ENCODE measurements around the gene KDM6A.
"Not testable (repeated sequence)": the region's sequence is repeated elsewhere in the genome, so short reads cannot be mapped to it uniquely, and the experiment has no call there.

Gene KDM6A

DNA sequence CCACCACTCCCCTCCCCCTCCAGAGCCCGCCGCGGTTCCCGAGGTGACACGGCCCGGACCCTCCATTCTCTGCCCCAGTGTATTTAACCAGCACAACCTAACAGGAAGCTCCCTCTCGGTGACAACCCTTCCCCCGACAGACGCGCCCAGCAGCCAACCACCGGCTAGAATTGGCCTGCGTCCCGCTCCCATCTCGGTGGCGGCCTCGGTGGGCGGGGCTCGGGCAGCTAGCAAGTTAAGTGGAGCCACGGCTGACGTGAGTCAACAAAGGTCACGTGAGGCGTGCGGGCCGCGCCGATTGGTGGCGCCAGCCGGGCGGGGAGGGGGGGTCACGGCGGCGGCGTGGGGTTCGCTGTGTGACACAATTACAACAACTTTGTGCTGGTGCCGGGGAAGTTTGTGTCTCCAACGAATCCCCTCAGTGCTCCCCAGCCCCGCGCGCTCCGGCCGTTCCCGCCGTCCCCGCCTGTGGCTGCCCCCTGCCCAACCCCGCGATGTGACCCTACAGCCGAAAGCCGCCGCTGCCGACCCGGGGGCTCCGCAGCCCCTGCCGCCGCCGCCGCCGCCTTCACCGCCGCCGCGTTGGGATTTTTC is at the start of gene KDM6A:
Gene KDM6A (plus strand): TSS at position 368 of the 594 bp plus-strand sequence. CDS start 364 bp downstream, outside the sequence.
- DNase-seq: peak; percentile 94

DNA sequence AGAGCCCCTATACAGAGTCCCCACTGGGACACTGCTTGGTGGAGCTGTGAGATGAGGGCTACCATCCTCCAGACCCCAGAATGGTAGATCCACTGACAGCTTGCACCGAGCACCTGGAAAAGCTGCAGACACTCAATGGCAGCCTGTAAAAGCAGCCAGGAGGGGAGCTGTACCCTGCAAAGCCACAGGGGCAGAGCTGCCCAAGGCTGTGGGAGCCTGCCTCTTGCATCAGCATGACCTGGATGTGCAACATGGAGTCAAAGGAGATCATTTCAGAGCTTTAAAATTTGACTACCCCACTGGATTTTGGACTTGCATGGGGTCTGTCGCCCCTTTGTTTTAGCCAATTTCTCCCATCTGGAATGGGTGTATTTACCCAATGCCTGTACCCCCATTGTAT is 49.8 kb upstream of the KDM6A start:
- not testable (repeated sequence) for DNase-seq

DNA sequence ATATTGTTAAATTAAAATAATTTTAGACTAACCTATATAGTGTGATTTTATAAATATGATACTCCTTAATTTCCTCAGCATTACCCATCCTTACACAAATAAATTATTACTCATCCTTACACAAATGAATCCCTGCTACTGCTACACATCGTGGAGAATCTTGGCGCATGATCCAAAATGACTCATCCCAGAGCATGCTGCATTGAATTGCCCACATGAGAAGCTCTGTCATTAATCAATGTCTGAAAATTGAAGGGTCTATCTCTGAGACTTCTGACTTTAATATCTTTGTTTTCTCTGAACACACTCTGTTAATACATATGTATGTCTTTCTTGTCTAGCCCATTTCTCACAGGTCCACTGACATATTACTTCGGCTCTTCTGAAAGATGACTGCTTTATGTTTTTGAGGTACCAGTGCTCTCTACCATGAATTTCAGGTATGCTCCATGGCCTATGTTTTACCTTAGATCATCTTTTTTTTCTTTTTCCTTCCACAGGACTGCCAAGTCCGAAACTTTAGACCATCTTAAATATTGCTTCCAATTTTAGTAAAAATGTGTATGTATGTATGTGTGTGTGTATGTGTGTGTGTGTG is 44.9 kb upstream of the KDM6A start:
- no peak for DNase-seq

DNA sequence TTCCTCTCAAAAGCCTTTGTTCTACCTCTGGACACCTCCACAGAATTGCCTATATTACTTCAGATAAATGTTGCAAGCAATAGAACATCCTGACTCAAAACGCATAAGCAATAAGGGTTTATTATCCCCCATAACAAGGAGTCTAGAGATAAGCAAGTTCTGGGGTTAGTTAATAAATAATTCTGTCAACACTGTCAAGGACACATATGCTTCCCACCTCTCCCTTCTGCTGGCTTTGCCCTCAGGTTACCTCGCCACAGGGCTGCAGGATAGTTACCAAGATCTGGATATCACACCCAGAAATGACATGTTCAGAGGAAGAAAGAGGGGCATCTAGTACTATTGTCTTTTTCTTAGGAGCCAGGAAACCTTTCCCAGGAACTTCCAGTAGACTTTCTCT is 43.2 kb upstream of the KDM6A start:
- DNase-seq: no peak

DNA sequence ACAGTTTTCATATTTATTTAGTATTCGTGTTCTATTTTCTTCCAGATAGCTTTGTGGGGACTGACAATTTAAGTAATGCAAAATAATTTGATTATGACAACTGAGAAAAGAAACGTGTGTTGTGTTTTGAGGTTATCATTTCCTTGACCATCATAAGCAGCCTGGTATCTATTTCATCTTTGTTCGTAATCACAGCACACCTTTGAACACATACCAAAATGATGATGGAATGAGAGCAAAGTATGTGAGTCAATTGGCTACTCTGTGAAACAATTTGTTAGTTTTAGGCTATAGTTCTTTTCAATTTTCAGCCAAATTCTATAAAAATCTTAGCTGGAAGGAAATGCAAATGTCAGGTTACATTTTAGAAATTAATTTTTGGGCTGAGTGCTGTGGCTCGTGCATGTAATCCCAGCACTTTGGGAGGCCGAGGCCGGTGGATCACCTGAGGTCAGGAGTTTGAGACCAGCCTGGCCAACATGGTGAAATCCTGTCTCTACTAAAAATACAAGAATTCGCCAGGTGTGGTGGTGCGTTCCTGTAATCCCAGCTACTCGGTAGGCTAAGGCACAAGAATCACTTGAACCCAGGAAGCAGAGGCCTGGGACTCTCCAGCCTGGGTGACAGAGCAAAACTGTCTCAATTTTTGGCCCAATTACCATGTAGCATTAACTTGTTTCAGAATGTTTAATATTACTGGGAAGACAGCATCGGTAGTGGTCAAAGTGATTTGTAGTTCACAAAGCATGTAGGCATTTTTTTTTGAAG is 30.3 kb upstream of the KDM6A start:
- no peak for DNase-seq

DNA sequence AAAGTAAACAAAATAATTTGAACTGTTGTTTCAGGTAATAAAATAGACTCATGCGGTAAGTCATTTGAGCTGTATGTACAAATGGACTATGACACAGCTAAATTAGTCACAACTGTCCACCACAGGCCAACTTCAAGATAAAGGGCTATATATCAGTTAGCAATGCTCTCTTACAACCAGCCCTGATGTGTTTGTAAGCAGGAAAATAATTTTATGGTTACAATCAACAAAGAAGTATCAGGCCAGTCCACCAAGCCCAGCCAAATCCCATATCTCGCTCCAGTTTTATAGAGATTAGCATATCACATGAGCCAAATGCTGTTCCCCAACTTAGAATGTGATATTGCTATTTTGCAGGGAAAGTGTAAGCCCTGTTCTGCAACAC is 29.7 kb upstream of the KDM6A start:
- DNase-seq: no peak

DNA sequence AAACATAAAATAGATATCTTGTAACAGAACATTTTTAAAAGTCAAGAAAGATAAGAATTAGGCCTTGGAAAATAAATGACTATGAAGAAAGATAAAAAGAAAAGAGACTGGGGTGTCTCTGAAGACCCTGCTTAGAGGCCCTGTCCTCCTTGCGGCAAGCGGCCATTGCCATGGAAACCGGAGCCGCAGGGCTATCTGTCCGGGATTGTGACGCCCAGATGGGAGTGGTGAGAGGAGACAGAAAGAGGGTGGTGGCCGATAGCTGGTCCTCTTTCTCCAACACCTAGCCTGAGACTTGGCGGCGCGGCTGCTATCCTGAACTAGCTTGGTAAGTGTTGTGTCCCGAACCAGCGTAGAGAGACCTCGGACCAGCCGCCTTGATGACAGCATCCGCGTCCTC is 29.2 kb upstream of the KDM6A start, which contains the start of gene DUSP21:
Gene DUSP21 (plus strand): TSS at position 269 of the 400 bp plus-strand sequence. CDS start 112 bp downstream, at position 381.
- no peak for DNase-seq

DNA sequence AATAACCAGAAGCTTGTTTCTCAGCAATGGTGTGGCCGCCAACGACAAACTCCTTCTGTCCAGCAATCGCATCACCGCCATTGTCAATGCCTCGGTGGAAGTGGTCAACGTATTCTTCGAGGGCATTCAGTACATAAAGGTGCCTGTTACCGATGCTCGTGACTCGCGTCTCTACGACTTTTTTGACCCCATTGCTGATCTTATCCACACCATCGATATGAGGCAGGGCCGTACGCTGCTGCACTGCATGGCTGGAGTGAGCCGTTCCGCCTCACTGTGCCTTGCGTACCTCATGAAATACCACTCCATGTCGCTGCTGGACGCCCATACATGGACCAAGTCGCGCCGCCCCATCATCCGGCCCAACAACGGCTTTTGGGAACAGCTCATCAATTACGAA is 28.8 kb upstream of the KDM6A start:
- no peak for DNase-seq

DNA sequence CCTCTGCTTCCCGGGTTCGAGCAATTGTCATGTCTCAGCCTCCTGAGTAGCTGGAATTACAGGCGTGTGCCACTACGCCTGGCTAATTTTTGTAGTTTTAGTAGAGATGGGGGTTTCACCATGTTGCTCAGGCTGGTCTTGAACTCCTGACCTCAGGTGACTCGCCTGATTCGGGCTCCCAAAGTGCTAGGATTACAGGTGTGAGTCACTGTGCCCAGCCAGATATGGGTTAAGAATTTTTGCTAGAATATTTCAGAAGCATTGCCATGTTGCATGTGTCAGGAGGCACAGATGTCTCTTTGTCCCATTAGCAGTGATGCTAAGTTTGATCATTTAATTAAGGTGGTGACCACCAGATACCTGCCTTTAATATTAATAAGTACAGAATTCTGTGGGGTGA is 22.1 kb upstream of the KDM6A start:
- not testable (repeated sequence) for DNase-seq

DNA sequence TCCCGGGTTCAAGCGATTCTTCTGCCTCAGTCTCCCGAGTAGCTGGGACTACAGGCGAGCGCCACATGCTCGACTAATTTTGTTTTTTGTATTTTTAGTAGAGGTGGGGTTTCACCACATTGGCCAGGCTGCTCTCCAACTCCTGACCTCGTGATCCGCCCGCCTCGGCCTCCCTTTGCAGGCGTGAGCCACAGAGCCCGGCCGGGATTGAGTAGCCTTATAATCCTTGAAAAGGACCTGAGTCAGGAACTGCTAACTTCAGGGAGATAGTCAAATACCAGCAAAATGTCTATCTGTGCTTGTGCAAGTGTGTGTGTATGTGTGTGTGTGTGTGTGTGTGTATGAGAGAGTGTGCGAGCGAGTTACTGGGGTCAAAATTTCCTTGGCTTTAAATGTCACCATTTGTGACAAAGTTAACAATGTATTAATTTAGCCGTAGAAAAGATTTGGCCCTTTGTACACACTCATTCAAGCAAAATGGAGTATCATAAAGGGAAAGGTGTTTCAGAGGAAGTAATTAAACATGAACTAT is 1.8 kb upstream of the KDM6A start:
- no peak for DNase-seq

DNA sequence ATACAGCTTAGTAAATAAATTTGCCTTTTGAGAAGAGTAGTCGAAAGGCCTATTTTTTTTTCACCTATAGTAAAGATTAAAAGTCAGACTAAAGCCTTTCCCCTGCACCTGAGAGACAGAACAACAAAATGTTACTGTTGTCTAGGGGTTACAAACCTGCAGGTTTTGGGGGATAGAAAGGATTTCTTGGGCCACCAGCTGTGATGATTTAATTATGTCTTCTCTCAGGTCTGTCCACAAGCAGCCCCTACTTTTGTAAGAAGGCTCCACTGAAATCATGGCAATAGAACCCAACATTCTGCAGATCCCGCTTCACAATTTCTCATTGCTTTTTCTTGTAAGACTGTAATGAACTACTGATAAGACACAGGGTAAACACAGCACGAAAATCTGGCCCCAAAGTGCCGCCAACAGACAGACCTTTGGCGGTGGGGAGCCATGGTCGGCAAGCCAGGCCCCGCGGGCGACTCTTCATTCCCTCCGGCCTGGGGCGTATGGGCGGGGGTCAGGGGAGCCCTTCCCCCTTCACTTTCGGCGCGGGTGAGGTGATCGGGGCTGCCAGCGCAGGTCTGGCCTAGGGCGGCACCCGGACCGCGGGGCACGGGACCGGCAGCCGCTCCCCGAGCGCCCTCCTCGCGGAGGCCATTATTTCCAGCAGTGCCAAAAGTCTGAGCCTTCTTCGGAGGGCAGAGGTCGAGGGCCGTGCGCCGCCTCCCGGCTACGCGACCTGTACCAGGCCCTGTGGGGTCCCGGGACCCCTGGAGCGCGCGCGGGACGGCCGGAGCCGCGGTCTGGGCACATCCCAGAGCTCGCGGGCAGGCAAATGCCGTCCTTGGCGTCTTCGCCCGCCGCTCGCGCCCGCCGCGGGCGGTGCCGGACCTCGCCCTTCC is 812 bp upstream of the KDM6A start:
- DNase-seq: peak; percentile 15

DNA sequence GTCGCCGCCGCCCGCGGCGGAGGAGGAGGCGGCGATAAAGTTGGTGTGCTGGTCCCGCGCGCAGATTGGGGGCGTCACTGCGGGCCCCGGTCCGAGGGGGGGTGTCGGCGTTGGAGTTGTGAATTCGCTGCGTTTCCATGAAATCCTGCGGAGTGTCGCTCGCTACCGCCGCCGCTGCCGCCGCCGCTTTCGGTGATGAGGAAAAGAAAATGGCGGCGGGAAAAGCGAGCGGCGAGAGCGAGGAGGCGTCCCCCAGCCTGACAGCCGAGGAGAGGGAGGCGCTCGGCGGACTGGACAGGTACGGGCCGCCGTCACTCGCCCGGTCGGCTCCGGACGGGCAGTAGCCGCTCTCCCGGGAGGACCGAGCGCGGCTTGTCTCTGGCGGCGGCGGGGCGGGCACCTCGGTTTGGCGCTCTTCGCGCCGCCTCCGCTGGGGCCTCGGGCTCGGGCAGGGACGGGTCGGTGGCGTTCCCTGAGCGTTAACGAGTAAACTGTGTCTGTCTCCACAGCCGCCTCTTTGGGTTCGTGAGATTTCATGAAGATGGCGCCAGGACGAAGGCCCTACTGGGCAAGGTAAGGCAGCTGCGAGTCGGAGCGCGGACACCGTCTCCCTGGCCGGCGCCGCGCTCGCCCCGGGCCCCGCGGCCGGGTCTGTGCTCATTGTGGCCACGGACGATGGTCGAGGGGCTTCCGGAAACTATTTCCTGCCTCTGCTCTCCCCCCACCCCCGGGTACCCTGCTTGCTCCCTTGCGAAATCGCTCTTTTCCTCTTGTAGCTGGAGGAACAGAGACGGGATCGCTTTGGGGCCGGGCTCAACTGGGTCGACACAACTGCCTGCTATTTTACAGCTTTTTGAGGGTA is 658 bp downstream of the KDM6A start:
- peak; percentile 29 for DNase-seq

DNA sequence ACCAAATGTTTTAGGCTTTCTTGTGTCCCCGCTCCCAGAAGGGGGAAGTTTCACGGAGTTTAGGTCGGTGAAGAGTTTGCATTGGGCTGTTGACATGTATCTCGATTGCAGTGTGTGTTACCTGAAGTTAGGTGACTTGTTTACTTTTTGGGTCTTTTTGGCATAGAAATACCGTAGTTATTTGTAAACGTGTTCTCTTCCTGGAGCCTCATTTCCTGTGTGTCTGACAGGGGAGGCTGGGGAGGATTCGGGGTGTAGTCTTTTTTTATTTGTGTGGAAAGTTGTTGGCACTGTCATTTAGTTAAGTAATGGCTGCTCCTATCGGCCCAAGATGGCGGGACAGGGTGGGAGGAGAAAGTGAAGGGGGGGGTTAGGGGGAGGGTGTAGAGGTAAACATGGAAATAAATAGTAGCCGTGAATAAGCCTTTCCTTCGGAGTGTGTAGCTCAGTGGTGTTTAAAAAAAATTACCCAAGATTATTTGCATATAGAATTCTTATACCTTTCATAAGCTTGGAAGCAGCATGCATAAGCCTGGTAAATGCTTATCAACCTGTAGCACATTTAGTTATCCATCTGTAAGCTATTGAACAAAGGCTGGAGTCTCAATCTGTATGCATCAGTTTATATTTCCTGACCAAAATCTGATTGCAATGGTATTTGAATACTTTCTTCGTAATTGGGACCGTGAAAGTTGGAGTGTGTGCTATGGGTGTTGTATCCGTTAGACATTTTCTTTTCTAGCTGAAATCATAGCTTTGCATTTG is 1.6 kb downstream of the KDM6A start:
- no peak for DNase-seq

DNA sequence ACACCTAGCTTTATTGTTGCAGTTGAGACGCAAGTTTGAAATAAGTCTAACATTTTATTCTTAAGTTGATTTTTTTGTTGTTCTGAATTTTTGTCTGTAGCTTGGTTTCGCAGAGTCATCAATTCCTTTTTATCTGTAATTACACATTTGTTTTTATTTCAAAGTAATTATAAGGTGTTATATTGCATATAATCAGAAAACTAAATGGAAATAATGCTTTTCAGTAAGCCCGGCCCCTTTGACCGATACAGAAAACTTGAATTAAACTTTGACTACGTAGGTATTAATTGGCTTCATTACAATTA is 2.1 kb downstream of the KDM6A start:
- DNase-seq: no peak

DNA sequence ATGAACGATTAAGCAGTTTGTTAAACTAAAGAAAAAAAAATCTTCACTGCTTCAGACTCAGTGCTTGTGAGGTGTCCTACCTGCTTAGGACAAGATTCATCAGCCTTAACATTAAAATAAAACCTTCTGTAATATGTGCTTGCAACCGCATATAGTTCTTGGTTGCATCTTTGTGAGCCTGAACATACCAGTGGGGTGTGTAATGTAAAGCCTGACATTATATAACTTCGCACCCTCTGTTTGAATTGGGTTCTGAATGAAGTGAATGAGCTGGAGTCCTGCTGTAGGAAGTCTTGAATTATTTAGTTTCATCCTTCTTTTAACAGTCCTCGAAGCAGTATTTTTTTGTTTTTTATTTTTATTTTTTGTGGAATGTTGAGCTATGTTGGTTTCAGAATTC is 3.1 kb downstream of the KDM6A start:
- DNase-seq: no peak

DNA sequence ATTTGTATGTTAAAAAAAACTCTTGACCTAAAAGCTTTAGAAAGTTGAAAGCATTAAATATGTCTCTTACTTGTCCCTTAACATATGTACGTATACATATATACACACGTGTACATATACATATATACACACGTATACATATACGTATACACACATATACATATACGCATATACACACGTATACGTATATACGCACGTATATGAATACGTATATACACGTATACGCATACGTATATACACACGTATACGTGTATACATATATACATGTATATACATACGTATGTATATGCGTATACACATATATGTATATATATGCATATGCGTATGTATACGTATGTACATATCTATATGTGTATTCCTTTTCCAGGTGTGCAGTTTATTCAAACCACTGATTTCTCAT is 3.8 kb downstream of the KDM6A start:
- no peak for DNase-seq

DNA sequence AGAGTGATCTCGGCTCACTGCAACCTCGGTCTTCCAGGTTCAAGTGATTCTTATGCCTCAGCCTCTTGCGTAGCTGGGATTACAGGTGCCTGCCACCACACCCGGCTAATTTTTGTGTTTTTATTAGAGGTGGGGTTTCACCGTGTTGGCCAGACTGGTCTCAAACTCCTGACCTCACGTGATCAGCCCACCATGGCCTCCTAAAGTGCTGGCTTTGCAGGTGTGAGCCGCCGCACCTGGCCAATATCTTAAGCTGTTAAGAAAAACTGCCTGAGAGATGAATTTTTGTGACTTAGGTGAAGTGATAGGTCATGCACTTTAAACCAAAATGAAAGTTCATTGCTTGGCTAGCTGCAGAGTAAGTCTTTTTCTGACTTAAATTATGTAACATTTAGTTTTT is 5.8 kb downstream of the KDM6A start:
- DNase-seq: no peak

DNA sequence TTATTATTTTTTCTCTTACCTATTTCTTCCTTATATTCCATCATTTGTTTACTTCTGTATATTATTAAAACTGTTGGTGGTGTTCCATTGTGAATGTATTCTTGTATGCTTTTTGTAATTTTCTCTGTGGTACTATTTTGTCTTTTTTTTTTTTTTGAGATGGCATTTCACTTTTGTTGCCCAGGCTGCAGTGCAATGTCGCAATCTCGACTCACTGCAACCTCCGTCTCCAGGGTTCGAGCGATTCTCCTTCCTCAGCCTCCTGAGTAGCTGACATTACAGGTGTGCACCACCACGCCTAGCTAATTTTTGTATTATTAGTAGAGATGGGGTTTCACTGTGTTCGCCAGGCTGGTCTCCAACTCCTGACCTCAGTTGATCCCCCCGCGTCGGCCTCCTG is 8.6 kb downstream of the KDM6A start:
- DNase-seq: no peak

DNA sequence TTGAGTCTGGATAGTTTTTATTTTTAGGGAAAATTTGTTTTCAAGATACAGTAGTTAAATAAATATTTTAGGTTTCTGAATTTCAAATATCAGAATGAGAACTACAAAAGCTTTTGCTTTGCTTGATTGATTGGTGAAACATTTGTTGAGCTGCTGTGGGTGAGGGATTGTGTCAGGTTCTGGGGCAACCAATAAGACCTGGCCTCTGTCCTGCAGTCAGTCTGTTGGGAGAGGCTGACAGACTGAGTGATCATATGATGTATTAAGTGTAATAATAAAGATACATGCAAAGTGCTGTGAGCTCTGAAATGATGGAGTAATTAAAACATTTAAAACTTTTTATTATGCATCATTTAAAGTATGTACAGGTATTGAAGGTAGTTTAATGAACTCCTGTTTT is 9.6 kb downstream of the KDM6A start:
- DNase-seq: no peak

DNA sequence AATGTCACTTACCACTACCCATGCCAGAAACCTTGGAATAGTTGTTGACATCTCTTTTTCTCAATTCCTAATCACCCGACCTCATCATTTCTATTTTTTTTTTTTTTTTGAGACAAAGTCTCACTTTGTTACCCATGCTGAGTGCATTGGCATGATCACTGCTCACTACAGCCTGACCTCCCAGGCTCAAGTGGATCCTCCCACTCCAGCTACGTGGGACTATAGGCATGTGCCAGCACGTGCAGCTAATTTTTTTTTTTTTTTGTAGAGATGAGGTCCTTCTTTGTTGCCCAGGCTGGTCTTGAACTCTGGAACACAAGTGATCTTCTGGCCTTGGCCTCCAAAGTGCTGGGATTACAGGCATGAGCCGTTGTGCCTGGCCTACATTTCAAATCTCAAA is 12.0 kb downstream of the KDM6A start:
- no peak for DNase-seq

DNA sequence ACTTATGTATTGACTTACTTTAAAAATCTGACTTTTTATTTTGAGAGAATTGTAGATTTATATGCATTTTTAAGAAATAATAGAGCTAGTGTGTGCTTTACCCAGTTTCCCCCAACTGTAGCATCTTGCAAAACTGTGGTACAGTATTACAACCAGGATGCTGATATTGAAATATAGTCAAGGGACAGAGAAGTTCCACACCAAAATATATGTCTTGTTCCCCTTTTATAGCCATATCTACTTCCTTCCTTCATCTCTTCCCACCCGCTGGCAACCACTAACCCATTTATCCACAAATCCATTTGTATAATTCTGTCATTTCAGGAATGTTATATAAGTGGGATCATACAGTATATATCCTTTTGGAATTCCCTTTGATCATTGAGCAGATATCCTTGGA is 16.8 kb downstream of the KDM6A start:
- DNase-seq: no peak

All from activated effector memory CD4-positive, alpha-beta T cell treated with Interleukin-2 at 50 U/mL for 16 hours (primary cell).